Small intestine (tissue), 7 donors: ENCODE results near the gene DHRS7C. TPM values are rescaled to one million over a fixed set of nuclear protein-coding genes. Genes with fewer than 3 reads are reported as not detected.

ENCODE experiments used
- DNase-seq, 2 donors: peaks; one replicate each; pipeline versions ENCODE4 v3.0.0 to v3.0.0-alpha.2; 2013
- FAIRE-seq: peaks from 2 replicates; lab custom pipeline; 2012; peaks lifted over from hg19 to GRCh38; lab: Jason Lieb, UNC
- H3K27ac ChIP-seq, 3 donors: one replicate each; pipeline ENCODE4 v1.5.1; 2013; ENCODE audit warnings: low read length in 2 of 3, mild to moderate bottlenecking in 2 of 3, control low read depth in 1 of 3, inconsistent platforms in 1 of 3, low read depth in 1 of 3, moderate library complexity in 1 of 3
- H3K27me3 ChIP-seq, 3 donors: one replicate each; pipeline ENCODE4 v1.6.1; 2013; ENCODE audit warnings: low read length in 3 of 3, inconsistent platforms in 1 of 3; ENCODE audit not compliant: control insufficient read depth in 3 of 3, insufficient read depth in 3 of 3
- H3K36me3 ChIP-seq, 3 donors: one replicate each; pipeline ENCODE4 v1.6.1; 2013; ENCODE audit warnings: low read length in 3 of 3, inconsistent platforms in 1 of 3, low read depth in 1 of 3, mild to moderate bottlenecking in 1 of 3, moderate library complexity in 1 of 3; ENCODE audit not compliant: control insufficient read depth in 3 of 3, insufficient read depth in 2 of 3
- H3K4me1 ChIP-seq, 3 donors: one replicate each; pipeline ENCODE4 v1.6.1; 2013; ENCODE audit warnings: low read length in 2 of 3, inconsistent platforms in 1 of 3, low read depth in 1 of 3, mild to moderate bottlenecking in 1 of 3, moderate library complexity in 1 of 3; ENCODE audit not compliant: control insufficient read depth in 3 of 3, insufficient read depth in 2 of 3
- H3K4me3 ChIP-seq, 3 donors: one replicate each; pipeline ENCODE4 v1.5.1; 2013; ENCODE audit warnings: low read length in 3 of 3, control low read depth in 1 of 3, inconsistent platforms in 1 of 3, low read depth in 1 of 3, mild to moderate bottlenecking in 1 of 3, moderate library complexity in 1 of 3
- H3K9me3 ChIP-seq, 2 donors: one replicate each; pipeline ENCODE4 v1.6.1; 2013; ENCODE audit warnings: low read depth in 1 of 2, low read length in 1 of 2; ENCODE audit not compliant: control insufficient read depth in 2 of 2, insufficient read depth in 1 of 2
- WGBS, 3 donors: extraction: QIAGEN DNeasy Blood & Tissue Kit; methylation state at CpG; one replicate each; pipeline ENCODE4 v1.1.7; 2013; 5-methylcytosine and 5-hydroxymethylcytosine counted together
- polyA plus RNA-seq, 4 donors: library from polyadenylated mRNA; stranded (reverse) in 3 of 4; unstranded in 1 of 4; fragments of 200-250 nt in 3 of 4; fragments of 120-200 nt in 1 of 4; gene quantifications; one replicate each; pipeline versions ENCODE4 v1.2.1 to v1.2.3, GENCODE V29; 2013
- donor health status: healthy with polysubstance abuse.
- donor health status: control.
- donor health status: control.
- donor health status: Bipolar disorder and iron deficiency.
- donor health status: healthy.

DHRS7C gene
- polyA plus RNA-seq, 4 donors: 0.15 to 1.1 (median 0.50) TPM; not detected in 1

GRCh38 chr17:9814337-9814945, 23.0 kb upstream of the DHRS7C start:
- no peaks in the 10 kb centered on the region for H3K9me3 ChIP-seq
- 80 to 86% (median 84%) methylated on average over 14 of the region's 14 CpGs for WGBS, 3 donors
- peaks cover 0 to 2% (median 0%) of the 10 kb centered on the region in 3 donors for H3K27me3 ChIP-seq
- H3K4me1 ChIP-seq: no peaks in the 10 kb centered on the region
- FAIRE-seq: no peak
- no peak for DNase-seq
- no peak overlapping the region for H3K4me3 ChIP-seq
- H3K36me3 ChIP-seq: no peaks in the 10 kb centered on the region
- H3K27ac ChIP-seq: no peak overlapping the region

DNA sequence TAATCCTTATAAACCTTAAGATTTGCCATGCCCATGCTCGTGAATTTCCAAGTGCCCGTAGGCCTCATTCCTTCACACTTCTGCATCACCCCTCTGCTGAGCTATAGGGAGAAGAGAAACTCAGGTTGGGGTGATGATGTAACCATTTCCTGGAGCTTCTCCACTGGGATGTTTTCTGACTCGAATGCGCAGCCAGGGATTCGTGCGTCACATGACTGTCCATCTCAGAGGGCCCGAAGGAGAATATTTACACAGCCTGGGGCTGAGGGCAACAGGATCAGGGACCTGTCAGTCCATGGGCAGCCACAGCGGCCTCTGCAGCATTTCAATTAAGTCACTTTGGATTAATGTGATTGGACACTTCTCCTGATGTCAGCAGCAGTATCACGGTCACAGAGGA, 21.8 kb upstream of the DHRS7C start:
- Histone ChIP-seq H3K4me3 (no peak overlapping the region), H3K27ac (no peak overlapping the region)
- no peak for DNase-seq

DNA sequence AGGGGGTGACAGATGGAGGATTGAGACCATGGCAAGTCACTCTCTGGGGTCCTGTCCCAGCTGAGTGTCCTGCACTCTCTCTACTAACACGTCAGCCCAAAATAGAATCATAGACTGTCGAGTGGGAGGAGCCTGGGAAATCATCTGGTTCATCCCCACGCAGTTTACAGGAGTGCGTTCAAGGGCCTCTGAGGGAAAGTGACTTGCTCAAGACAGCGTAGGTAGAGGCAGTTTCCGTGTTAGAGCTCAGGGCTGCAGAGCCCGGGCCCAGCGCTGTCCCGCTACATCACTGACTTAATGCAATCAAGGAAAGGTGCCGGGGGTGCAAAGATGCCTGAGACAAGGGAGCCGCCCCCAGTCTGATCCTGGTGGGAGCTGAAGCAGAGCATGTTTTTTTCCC, 20.1 kb upstream of the DHRS7C start:
- DNase-seq (no peak), FAIRE-seq (no peak)
- H3K27me3 ChIP-seq: peaks cover 0 to 2% (median 0%) of the 10 kb centered on the region in 3 donors
- H3K4me1 ChIP-seq: no peaks in the 10 kb centered on the region
- H3K4me3 ChIP-seq: no peak overlapping the region
- no peak overlapping the region for H3K27ac ChIP-seq
- no peaks in the 10 kb centered on the region for H3K36me3 ChIP-seq
- no peaks in the 10 kb centered on the region for H3K9me3 ChIP-seq
- WGBS, 3 donors: 20 to 61% (median 33%) methylated on average over 11 of the region's 11 CpGs

More for the DNA sequence above, 21.8 kb upstream of the DHRS7C start:
- no peaks in the 10 kb centered on the region for H3K9me3 ChIP-seq
- 77 to 79% (median 79%) methylated on average over 9 of the region's 9 CpGs for WGBS, 3 donors
- H3K36me3 ChIP-seq: no peaks in the 10 kb centered on the region
- FAIRE-seq: no peak
- H3K4me1 ChIP-seq: no peaks in the 10 kb centered on the region
- H3K27me3 ChIP-seq: peaks cover 0 to 2% (median 0%) of the 10 kb centered on the region in 3 donors

DNA sequence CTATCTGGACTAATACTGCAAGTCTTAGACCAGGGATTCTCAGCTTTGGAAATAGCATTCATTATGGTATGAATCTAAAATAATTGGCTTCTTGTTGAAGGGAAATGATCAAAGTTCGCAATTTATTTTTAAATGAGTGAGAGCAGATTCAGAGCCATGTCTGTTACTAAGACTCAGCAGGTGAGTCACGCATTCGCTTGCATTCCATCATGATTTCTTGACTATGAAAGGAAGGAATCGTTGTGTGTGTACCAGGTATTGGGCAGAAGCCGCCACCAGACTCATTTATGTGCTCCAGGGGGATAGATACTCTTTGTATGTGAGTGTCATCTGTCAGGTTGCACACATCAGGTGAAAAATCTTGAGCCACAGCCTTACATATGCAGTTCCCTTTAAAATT, 19.7 kb upstream of the DHRS7C start:
- H3K4me3 ChIP-seq: no peak overlapping the region
- H3K4me1 ChIP-seq: no peaks in the 10 kb centered on the region
- H3K27me3 ChIP-seq: peaks cover 0 to 2% (median 0%) of the 10 kb centered on the region in 3 donors
- 73 to 86% (median 77%) methylated on average over 5 of the region's 5 CpGs for WGBS, 3 donors
- H3K36me3 ChIP-seq: no peaks in the 10 kb centered on the region
- DNase-seq (no peak), FAIRE-seq (no peak)
- no peaks in the 10 kb centered on the region for H3K9me3 ChIP-seq
- no peak overlapping the region for H3K27ac ChIP-seq

DNA sequence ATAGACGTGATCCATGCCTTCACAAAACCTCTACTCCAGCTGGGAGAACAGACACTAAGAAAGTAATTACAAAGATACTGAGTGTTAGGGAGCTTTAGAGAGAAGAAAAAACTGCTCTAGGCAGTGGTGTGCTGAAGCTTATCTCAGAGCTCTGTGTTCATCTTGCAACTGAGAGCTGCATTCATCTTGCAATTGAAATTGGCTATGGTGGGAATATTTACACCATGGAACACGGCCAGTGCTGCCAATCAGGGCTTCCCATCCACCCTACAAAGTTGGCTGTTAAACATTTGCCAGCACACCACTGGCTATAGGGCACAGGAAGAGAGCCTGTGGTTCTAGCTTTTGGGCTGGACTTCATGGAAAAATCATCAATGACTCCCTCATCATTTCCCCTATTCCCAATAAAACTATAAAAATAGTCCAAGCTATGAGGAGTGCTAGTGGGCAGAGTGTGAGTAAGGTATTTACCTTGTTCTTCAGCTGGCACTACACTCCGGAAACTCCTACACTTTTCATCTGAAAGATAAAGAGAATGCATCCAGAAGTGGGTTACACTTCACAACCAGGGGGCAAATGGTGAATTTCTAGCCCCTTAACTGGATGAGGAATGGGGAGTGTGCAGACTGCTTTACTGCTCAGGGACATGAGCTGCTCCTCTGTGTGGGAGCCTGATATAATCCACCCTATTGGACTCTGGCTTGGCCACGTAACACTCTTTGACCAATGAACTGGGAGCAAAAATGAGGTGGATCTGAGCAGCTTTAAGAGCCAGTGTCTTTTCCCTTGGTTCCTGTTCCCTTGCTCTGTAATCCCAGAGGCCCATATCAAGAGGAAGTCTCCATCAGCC, 18.9 kb upstream of the DHRS7C start:
- H3K27me3 ChIP-seq: peaks cover 0 to 2% (median 0%) of the 10 kb centered on the region in 3 donors
- H3K36me3 ChIP-seq: no peaks in the 10 kb centered on the region
- WGBS, 3 donors: 62 to 77% (median 65%) methylated on average over 4 of the region's 4 CpGs
- FAIRE-seq (no peak), DNase-seq (no peak)
- no peak overlapping the region for H3K27ac ChIP-seq
- H3K9me3 ChIP-seq: no peaks in the 10 kb centered on the region
- H3K4me3 ChIP-seq: no peak overlapping the region
- H3K4me1 ChIP-seq: no peaks in the 10 kb centered on the region

DNA sequence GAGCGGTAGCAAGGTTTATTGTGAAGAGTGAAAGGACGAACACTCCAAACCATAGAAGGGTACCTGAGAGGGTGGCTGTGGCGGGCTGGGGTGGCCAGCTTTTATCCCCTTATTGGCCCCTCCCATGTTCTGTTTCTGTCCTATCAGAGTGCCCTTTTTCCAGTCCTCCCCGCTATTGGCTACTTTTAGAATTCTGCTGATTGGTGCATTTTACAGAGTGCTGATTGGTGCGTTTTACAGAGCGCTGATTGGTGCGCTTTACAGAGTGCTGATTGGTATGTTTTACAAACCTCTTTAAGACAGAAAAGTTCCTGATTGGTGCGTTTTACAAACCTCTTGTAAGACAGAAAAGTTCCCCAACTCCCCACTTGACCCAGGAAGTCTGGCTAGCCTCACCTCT, 18.0 kb upstream of the DHRS7C start:
- WGBS, 3 donors: 90 to 92% (median 91%) methylated on average over 8 of the region's 8 CpGs
- no peak overlapping the region for H3K4me3 ChIP-seq
- no peaks in the 10 kb centered on the region for H3K4me1 ChIP-seq
- no peaks in the 10 kb centered on the region for H3K36me3 ChIP-seq
- DNase-seq (no peak), FAIRE-seq (no peak)
- H3K27me3 ChIP-seq: peaks cover 0 to 2% (median 0%) of the 10 kb centered on the region in 3 donors
- H3K27ac ChIP-seq: no peak overlapping the region
- no peaks in the 10 kb centered on the region for H3K9me3 ChIP-seq

- FAIRE-seq: no peak
Observed at GRCh38 chr17:9806699-9807098, 15.3 kb upstream of the DHRS7C start.

DNA sequence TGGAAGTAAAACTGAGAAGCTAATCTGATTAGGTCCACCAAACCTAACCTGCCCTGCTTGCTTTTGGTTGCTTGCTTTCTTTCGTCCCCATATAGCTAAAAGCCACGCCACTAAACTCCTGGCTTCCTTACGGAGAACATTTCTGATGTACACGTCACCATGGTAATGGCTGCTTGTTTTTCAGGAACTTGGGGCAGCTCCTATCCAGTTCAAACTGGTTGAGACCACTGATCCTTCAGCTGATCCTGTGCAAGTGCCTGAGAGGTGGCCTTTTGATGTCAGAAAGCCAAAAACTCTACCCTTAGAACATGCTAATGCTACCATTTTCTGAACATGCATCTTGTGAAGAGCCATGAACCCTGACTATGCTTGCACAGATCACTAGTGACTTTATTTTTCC, 14.4 kb upstream of the DHRS7C start:
- no peak for DNase-seq
- Histone ChIP-seq H3K27ac (no peak overlapping the region), H3K27me3 (no peaks in the 10 kb centered on the region), H3K36me3 (no peaks in the 10 kb centered on the region), H3K4me1 (no peaks in the 10 kb centered on the region), H3K4me3 (no peak overlapping the region), H3K9me3 (no peaks in the 10 kb centered on the region)
- WGBS, 3 donors: 35 to 76% (median 40%) methylated on average over 4 of the region's 4 CpGs
- no peak for FAIRE-seq

More at GRCh38 chr17:9806699-9807098, 15.3 kb upstream of the DHRS7C start:
- Histone ChIP-seq H3K4me3 (no peak overlapping the region), H3K36me3 (no peaks in the 10 kb centered on the region), H3K27ac (no peak overlapping the region), H3K4me1 (no peaks in the 10 kb centered on the region), H3K27me3 (peaks cover 0 to 2% (median 0%) of the 10 kb centered on the region in 3 donors), H3K9me3 (no peaks in the 10 kb centered on the region)
- WGBS, 3 donors: 70 to 82% (median 77%) methylated on average over 6 of the region's 6 CpGs
- DNase-seq: no peak
